GM23338 (cell line): ENCODE measurements around the gene TPM1. TPM values are rescaled to one million over a fixed set of nuclear protein-coding genes. Genes with fewer than 3 reads are reported as not detected.

Experiments
- ATAC-seq: fragments of 200-7000 bp; cut with Tn5 transposase; 3 replicates; pipeline ENCODE4 v1.9.1; 2020
- DNase-seq: peaks from one replicate; pipeline ENCODE4 v3.0.0-alpha.2; 2015; ENCODE audit warnings: low spot score
- H2AFZ ChIP-seq: fragments of 200-600 bp; sonication (generic); 2 replicates; pipeline ENCODE4 v1.8.0; 2016; ENCODE audit warnings: antibody characterized with exemption, mild to moderate bottlenecking, moderate library complexity
- H3F3A ChIP-seq: fragments of 200-600 bp; sonication (generic); replicated peaks from 2 replicates; pipeline ENCODE4 v1.8.0; 2017; ENCODE audit warnings: antibody characterized with exemption, mixed run types, low read depth
- H3K27ac ChIP-seq: fragments of 200-600 bp; sonication (generic); 2 replicates; pipeline ENCODE4 v1.6.1; 2016; ENCODE audit warnings: low read depth
- H3K27me3 ChIP-seq: fragments of 200-600 bp; sonication (generic); 2 replicates; pipeline ENCODE4 v1.8.0; 2016; ENCODE audit warnings: mild to moderate bottlenecking, mixed run types, moderate library complexity; ENCODE audit not compliant: insufficient read depth
- H3K36me3 ChIP-seq: fragments of 200-600 bp; sonication (generic); 2 replicates; pipeline ENCODE4 v1.8.0; 2016; ENCODE audit warnings: mild to moderate bottlenecking; ENCODE audit not compliant: insufficient read depth
- H3K4me1 ChIP-seq: fragments of 200-600 bp; sonication (generic); 2 replicates; pipeline ENCODE4 v1.8.0; 2016; ENCODE audit warnings: mild to moderate bottlenecking, moderate library complexity; ENCODE audit not compliant: insufficient read depth
- H3K4me2 ChIP-seq: fragments of 200-600 bp; sonication (generic); 2 replicates; pipeline ENCODE4 v1.7.1; 2017; ENCODE audit warnings: mixed run types
- H3K4me3 ChIP-seq: fragments of 200-600 bp; sonication (generic); 2 replicates; pipeline ENCODE4 v1.6.1; 2016; ENCODE audit warnings: mixed run types
- H3K79me2 ChIP-seq: fragments of 200-600 bp; sonication (generic); replicated peaks from 2 replicates; pipeline ENCODE4 v1.8.0; 2017; ENCODE audit warnings: mild to moderate bottlenecking; ENCODE audit not compliant: insufficient read depth
- H3K9me2 ChIP-seq: fragments of 200-600 bp; sonication (generic); 2 replicates; pipeline ENCODE4 v1.8.0; 2017; ENCODE audit not compliant: insufficient read depth
- H4K20me1 ChIP-seq: fragments of 200-600 bp; sonication (generic); replicated peaks from 2 replicates; pipeline ENCODE4 v1.8.0; 2017; ENCODE audit warnings: mild to moderate bottlenecking; ENCODE audit not compliant: insufficient read depth
- H3K27ac Mint-ChIP-seq: 2 replicates; pipeline ENCODE4 v1.8.0; 2020; ENCODE audit warnings: inconsistent platforms, mild to moderate bottlenecking, moderate library complexity, mixed read lengths
- H3K27me3 Mint-ChIP-seq: 3 replicates; pipeline ENCODE4 v1.8.0; 2022; ENCODE audit warnings: low read depth, mild to moderate bottlenecking, moderate library complexity, mixed read lengths, inconsistent platforms; ENCODE audit not compliant: insufficient read depth, poor library complexity
- H3K36me3 Mint-ChIP-seq: 3 replicates; pipeline ENCODE4 v1.8.0; 2021; ENCODE audit warnings: low read depth, mild to moderate bottlenecking, inconsistent platforms, moderate library complexity, mixed read lengths
- H3K4me1 Mint-ChIP-seq: 3 replicates; pipeline ENCODE4 v1.8.0; 2020; ENCODE audit warnings: mild to moderate bottlenecking, inconsistent platforms, mixed read lengths
- H3K4me3 Mint-ChIP-seq: 3 replicates; pipeline ENCODE4 v1.8.0; 2021; ENCODE audit warnings: moderate library complexity, mild to moderate bottlenecking, inconsistent platforms, mixed read lengths
- H3K9me3 Mint-ChIP-seq: 3 replicates; pipeline ENCODE4 v1.8.0; 2020; ENCODE audit warnings: moderate library complexity, mild to moderate bottlenecking, inconsistent platforms, mixed read lengths
- CREB1 ChIP-seq: fragments of 250-450 bp; sonication (Bioruptor Pico); IDR thresholded peaks from 2 replicates; pipeline ENCODE4 v1.5.0; 2020; ENCODE audit warnings: low read depth, mild to moderate bottlenecking, moderate library complexity
- EZH2 ChIP-seq: fragments of 200-600 bp; sonication (generic); IDR thresholded peaks from one replicate; pipeline ENCODE4 v1.8.0; 2017; ENCODE audit warnings: antibody characterized with exemption, mild to moderate bottlenecking, low read depth; ENCODE audit not compliant: unreplicated experiment
- EZH2phosphoT487 ChIP-seq: fragments of 200-600 bp; sonication (generic); IDR thresholded peaks from one replicate; pipeline ENCODE4 v1.8.1; 2018; ENCODE audit warnings: antibody characterized with exemption; ENCODE audit not compliant: unreplicated experiment
- JUNB ChIP-seq: IDR thresholded peaks from one replicate; pipeline ENCODE4 v1.6.1; 2016; ENCODE audit warnings: antibody characterized with exemption; ENCODE audit not compliant: unreplicated experiment
- NANOG ChIP-seq: IDR thresholded peaks from 2 replicates; pipeline ENCODE4 v1.6.1; 2016; ENCODE audit warnings: antibody characterized with exemption, borderline replicate concordance
- POLR2AphosphoS5 ChIP-seq: IDR thresholded peaks from 2 replicates; pipeline ENCODE4 v1.6.1; 2016; ENCODE audit warnings: antibody characterized with exemption, low read depth
- ZNF114 ChIP-seq: fragments of 250-450 bp; sonication (Bioruptor Pico); IDR thresholded peaks from 2 replicates; pipeline ENCODE4 v1.5.0; 2020; ENCODE audit warnings: mild to moderate bottlenecking, moderate library complexity
- polyA plus RNA-seq: library from polyadenylated mRNA; unstranded; fragments of >200 nt; fragmentation: Nextera tagmentation; extraction: Ambion mirVana; gene quantifications from 2 replicates; pipeline ENCODE4 v1.2.1, GENCODE V29; 2016
- total RNA-seq: library from RNA; depleted of rRNA; stranded (reverse); fragments of >200 nt; shearing (Covaris generic); gene quantifications from 2 replicates; pipeline ENCODE4 v1.2.3, GENCODE V29; 2014
- TF ChIP-seq, protein P1 (sequence below), 2 experiments: fragments of 200-600 bp in 1 of 2; sonication (generic) in 1 of 2; conservative IDR thresholded peaks; 2 replicates each; pipeline versions ENCODE4 v1.5.1 to v1.6.1; 2016 to 2017; ENCODE audit warnings: antibody characterized with exemption in 2 of 2, low read depth in 2 of 2, mild to moderate bottlenecking in 2 of 2, moderate library complexity in 1 of 2
- TF ChIP-seq, protein P2 (sequence below): IDR thresholded peaks from 2 replicates; pipeline ENCODE4 v1.6.1; 2016; ENCODE audit warnings: antibody characterized with exemption
- TF ChIP-seq, protein P3 (sequence below): IDR thresholded peaks from one replicate; pipeline ENCODE4 v1.6.1; 2018; ENCODE audit warnings: antibody characterized with exemption; ENCODE audit not compliant: unreplicated experiment

Gene TPM1
- total and polyA plus RNA-seq, 2 experiments from 2014 or later, result 449 to 913 TPM

DNA sequence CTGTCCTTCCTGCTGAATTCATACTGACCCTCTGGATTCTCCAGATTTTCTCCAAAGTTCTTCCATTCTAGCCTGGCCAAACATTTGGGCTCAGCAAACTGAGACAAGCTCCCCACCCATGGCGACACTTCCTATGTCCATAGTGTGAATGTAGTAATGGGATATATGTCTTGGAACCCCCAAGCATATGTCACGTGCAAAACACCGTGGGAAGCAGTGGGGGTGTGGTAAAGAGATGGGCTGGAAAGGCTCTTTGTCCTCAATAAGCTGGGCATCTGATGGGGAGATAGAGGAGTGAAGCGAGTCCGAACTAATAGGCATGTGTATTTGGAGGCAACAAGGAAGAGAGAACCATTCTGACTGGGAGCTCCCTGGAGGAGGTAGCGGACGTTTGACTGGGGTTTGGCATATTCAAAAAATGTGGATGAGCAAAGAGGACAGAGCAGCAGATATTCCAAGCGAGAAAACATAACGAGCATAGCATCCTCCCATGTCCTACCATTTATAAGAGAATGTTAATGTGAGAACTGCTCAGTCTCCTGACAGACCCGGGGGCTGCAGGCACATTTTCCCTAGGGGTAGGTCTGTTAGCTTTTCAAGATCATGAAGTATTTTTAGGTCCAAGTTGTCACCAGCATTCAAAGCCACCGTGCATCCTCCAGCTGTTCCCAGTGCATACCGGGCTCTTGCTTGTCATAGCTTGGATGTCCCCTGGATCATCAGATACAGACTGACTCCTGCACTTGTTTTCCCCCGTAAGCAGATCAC lies 25.6 kb downstream of the TPM1 start (continued):
- TF ChIP-seq, protein P1, sequence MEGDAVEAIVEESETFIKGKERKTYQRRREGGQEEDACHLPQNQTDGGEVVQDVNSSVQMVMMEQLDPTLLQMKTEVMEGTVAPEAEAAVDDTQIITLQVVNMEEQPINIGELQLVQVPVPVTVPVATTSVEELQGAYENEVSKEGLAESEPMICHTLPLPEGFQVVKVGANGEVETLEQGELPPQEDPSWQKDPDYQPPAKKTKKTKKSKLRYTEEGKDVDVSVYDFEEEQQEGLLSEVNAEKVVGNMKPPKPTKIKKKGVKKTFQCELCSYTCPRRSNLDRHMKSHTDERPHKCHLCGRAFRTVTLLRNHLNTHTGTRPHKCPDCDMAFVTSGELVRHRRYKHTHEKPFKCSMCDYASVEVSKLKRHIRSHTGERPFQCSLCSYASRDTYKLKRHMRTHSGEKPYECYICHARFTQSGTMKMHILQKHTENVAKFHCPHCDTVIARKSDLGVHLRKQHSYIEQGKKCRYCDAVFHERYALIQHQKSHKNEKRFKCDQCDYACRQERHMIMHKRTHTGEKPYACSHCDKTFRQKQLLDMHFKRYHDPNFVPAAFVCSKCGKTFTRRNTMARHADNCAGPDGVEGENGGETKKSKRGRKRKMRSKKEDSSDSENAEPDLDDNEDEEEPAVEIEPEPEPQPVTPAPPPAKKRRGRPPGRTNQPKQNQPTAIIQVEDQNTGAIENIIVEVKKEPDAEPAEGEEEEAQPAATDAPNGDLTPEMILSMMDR (conservative IDR thresholded peaks at IDR 0.05; ENCODE audit: low read depth in 2 of 2), result no peak
- no peak for TF ChIP-seq JUNB
- no peak for TF ChIP-seq EZH2
- no peak for TF ChIP-seq EZH2phosphoT487

DNA sequence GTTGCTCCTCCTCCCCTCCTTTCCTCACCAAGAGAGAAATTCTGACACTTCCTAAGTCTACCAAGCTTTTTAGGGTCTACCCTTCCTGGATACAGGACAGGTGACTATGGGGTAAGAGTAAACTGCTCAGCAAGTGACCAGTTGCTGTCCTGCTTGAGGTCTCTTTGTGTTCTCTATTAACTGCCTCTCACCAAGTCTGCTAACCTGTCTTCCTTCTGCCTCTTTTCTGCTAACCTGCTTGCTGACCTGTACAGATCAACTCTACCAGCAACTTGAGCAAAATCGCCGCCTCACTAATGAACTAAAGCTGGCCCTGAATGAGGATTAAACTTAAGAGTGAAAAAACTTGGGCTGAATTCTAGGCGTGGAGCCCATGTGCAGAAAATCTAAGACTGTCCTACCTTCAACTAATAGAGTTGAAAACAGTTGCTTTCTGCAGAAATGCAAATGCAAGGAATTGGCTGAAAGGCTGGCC lies 27.1 kb downstream of the TPM1 start:
- Histone ChIP-seq H3K4me2 (no peak overlapping the region), H3K79me2 (no peaks in the 10 kb centered on the region), H3K27ac (peak overlapping the region; percentile 74), H3K4me1 (peaks cover 13% of the 10 kb centered on the region), H3K4me3 (no peak overlapping the region), H2AFZ (no peak overlapping the region), H3K27me3 (no peaks in the 10 kb centered on the region), H3K9me2 (no peaks in the 10 kb centered on the region), H3F3A (peaks cover 28% of the 10 kb centered on the region; the same call in 1 of the 2 replicates), H4K20me1 (no peaks in the 10 kb centered on the region), H3K36me3 (peaks cover 31% of the 10 kb centered on the region)
- H3K27ac Mint-ChIP-seq, result peak overlapping the region; percentile 69; the same call in 1 of the 2 replicates
- ATAC-seq (no peak; the same call in 2 of the 3 replicates), DNase-seq (no peak)
- H3K4me1 Mint-ChIP-seq, result peaks cover 26% of the 10 kb centered on the region
- H3K27me3 Mint-ChIP-seq, result no peaks in the 10 kb centered on the region
- no peak overlapping the region for H3K4me3 Mint-ChIP-seq
- H3K36me3 Mint-ChIP-seq, result peaks cover 68% of the 10 kb centered on the region
- no peaks in the 10 kb centered on the region for H3K9me3 Mint-ChIP-seq
- TF ChIP-seq, protein P2, sequence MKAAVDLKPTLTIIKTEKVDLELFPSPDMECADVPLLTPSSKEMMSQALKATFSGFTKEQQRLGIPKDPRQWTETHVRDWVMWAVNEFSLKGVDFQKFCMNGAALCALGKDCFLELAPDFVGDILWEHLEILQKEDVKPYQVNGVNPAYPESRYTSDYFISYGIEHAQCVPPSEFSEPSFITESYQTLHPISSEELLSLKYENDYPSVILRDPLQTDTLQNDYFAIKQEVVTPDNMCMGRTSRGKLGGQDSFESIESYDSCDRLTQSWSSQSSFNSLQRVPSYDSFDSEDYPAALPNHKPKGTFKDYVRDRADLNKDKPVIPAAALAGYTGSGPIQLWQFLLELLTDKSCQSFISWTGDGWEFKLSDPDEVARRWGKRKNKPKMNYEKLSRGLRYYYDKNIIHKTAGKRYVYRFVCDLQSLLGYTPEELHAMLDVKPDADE, result no peak
- TF ChIP-seq CREB1 (CRISPR knock-in tag) (no peak), JUNB (no peak), POLR2AphosphoS5 (no peak), ZNF114 (CRISPR knock-in tag) (no peak), NANOG (no peak), EZH2phosphoT487 (no peak)
- TF ChIP-seq, protein P3, sequence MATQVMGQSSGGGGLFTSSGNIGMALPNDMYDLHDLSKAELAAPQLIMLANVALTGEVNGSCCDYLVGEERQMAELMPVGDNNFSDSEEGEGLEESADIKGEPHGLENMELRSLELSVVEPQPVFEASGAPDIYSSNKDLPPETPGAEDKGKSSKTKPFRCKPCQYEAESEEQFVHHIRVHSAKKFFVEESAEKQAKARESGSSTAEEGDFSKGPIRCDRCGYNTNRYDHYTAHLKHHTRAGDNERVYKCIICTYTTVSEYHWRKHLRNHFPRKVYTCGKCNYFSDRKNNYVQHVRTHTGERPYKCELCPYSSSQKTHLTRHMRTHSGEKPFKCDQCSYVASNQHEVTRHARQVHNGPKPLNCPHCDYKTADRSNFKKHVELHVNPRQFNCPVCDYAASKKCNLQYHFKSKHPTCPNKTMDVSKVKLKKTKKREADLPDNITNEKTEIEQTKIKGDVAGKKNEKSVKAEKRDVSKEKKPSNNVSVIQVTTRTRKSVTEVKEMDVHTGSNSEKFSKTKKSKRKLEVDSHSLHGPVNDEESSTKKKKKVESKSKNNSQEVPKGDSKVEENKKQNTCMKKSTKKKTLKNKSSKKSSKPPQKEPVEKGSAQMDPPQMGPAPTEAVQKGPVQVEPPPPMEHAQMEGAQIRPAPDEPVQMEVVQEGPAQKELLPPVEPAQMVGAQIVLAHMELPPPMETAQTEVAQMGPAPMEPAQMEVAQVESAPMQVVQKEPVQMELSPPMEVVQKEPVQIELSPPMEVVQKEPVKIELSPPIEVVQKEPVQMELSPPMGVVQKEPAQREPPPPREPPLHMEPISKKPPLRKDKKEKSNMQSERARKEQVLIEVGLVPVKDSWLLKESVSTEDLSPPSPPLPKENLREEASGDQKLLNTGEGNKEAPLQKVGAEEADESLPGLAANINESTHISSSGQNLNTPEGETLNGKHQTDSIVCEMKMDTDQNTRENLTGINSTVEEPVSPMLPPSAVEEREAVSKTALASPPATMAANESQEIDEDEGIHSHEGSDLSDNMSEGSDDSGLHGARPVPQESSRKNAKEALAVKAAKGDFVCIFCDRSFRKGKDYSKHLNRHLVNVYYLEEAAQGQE, result no peak
- TF ChIP-seq, protein P1 (conservative IDR thresholded peaks at IDR 0.05; ENCODE audit: low read depth in 2 of 2), result no peak
